Activated CD4-positive, alpha-beta memory T cell treated with anti-CD3 and anti-CD28 coated beads for 36 hours (primary cell): Measurements from ENCODE around the gene SGF29. TPM values are rescaled to one million over a fixed set of nuclear protein-coding genes. Genes with fewer than 3 reads are reported as not detected.
"Not testable (repeated sequence)": the region's sequence is repeated elsewhere in the genome, so short reads cannot be mapped to it uniquely, and the experiment has no call there.

Experiments used
- CTCF ChIA-PET: fragments of 350-600 bp; sonication (Branson Sonifier 250); formaldehyde crosslinking; loops from one replicate; lab custom pipeline; 2021; ENCODE audit warnings: antibody characterized with exemption, inconsistent platforms; lab: Charles Lee
- POLR2A ChIA-PET: fragments of 350-600 bp; sonication (Branson Sonifier 250); formaldehyde crosslinking; loops from one replicate; lab custom pipeline; 2021; ENCODE audit warnings: antibody characterized with exemption; lab: Charles Lee
- DNase-seq: peaks from one replicate; pipeline ENCODE4 v3.0.0-alpha.2; 2020
- H3K27ac Mint-ChIP-seq: one replicate; pipeline ENCODE4 v1.8.0; 2021; ENCODE audit warnings: mixed read lengths
- H3K27me3 Mint-ChIP-seq: one replicate; pipeline ENCODE4 v1.8.0; 2021; ENCODE audit warnings: mixed read lengths
- H3K36me3 Mint-ChIP-seq: one replicate; pipeline ENCODE4 v1.8.0; 2021; ENCODE audit warnings: mixed read lengths
- H3K4me1 Mint-ChIP-seq: one replicate; pipeline ENCODE4 v1.8.0; 2021; ENCODE audit warnings: low read depth, mixed read lengths
- H3K4me3 Mint-ChIP-seq: one replicate; pipeline ENCODE4 v1.8.0; 2021; ENCODE audit warnings: mild to moderate bottlenecking, mixed read lengths
- H3K9me3 Mint-ChIP-seq: one replicate; pipeline ENCODE4 v1.8.0; 2021; ENCODE audit warnings: mixed read lengths
- intact Hi-C: fragments of 100-400 bp; cut with micrococcal nuclease; formaldehyde crosslinking; loops from one replicate; pipeline ENCODE4 v1.15.1; 2023
- total RNA-seq, 2 experiments: library from RNA; stranded (reverse); gene quantifications; one replicate each; pipeline ENCODE4 v1.2.3, GENCODE V29; 2021

Gene SGF29
- total RNA-seq, 2 experiments from 2014 or later = 17.8 to 18.5 TPM

GRCh38 chr16:28602529-28602928 is 48.8 kb downstream of the SGF29 start:
- intact Hi-C loops = no loop called here
- ChIA-PET POLR2A (no interaction called here), CTCF (no interaction called here)
- Mint-ChIP-seq H3K9me3 (no peaks in the 10 kb centered on the region), H3K27ac (no peak overlapping the region), H3K27me3 (no peaks in the 10 kb centered on the region), H3K4me1 (no peaks in the 10 kb centered on the region), H3K4me3 (no peak overlapping the region), H3K36me3 (peaks cover 2% of the 10 kb centered on the region)
- DNase-seq = no peak

GRCh38 chr16:28603381-28604185 is 49.9 kb downstream of the SGF29 start:
- intact Hi-C loops = no loop called here
- H3K4me3 Mint-ChIP-seq = no peak overlapping the region
- H3K4me1 Mint-ChIP-seq = no peaks in the 10 kb centered on the region
- H3K9me3 Mint-ChIP-seq = no peaks in the 10 kb centered on the region
- no peaks in the 10 kb centered on the region for H3K27me3 Mint-ChIP-seq
- no peak overlapping the region for H3K27ac Mint-ChIP-seq
- DNase-seq = no peak
- ChIA-PET CTCF (no interaction called here), POLR2A (no interaction called here)
- H3K36me3 Mint-ChIP-seq = peaks cover 2% of the 10 kb centered on the region

GRCh38 chr16:28604186-28604565 is 50.5 kb downstream of the SGF29 start:
- POLR2A ChIA-PET = no interaction called here
- Mint-ChIP-seq H3K9me3 (no peaks in the 10 kb centered on the region), H3K36me3 (peaks cover 2% of the 10 kb centered on the region), H3K4me1 (no peaks in the 10 kb centered on the region), H3K27ac (no peak overlapping the region), H3K4me3 (no peak overlapping the region), H3K27me3 (no peaks in the 10 kb centered on the region)
- intact Hi-C loops = no loop called here
- no peak for DNase-seq
- CTCF ChIA-PET = no interaction called here

GRCh38 chr16:28606291-28607115 is 52.8 kb downstream of the SGF29 start:
- Mint-ChIP-seq H3K4me3 (no peak overlapping the region), H3K27ac (no peak overlapping the region), H3K27me3 (no peaks in the 10 kb centered on the region), H3K36me3 (peaks cover 2% of the 10 kb centered on the region), H3K9me3 (no peaks in the 10 kb centered on the region), H3K4me1 (peaks cover 4% of the 10 kb centered on the region)
- ChIA-PET POLR2A (no interaction called here), CTCF (no interaction called here)
- DNase-seq = no peak
- intact Hi-C loops = no loop called here

GRCh38 chr16:28607116-28607623 is 53.5 kb downstream of the SGF29 start:
- ChIA-PET POLR2A (no interaction called here), CTCF (no interaction called here)
- H3K36me3 Mint-ChIP-seq = peaks cover 2% of the 10 kb centered on the region
- no peak overlapping the region for H3K4me3 Mint-ChIP-seq
- intact Hi-C loops = no loop called here
- H3K27me3 Mint-ChIP-seq = no peaks in the 10 kb centered on the region
- peaks cover 4% of the 10 kb centered on the region for H3K4me1 Mint-ChIP-seq
- H3K27ac Mint-ChIP-seq = no peak overlapping the region
- no peak for DNase-seq
- H3K9me3 Mint-ChIP-seq = no peaks in the 10 kb centered on the region

GRCh38 chr16:28607681-28608495 is 54.2 kb downstream of the SGF29 start:
- H3K36me3 Mint-ChIP-seq, intact Hi-C loops, H3K4me3 Mint-ChIP-seq, DNase-seq, POLR2A ChIA-PET, CTCF ChIA-PET, H3K27me3 Mint-ChIP-seq, H3K9me3 Mint-ChIP-seq, H3K4me1 Mint-ChIP-seq, H3K27ac Mint-ChIP-seq: not testable (repeated sequence)

GRCh38 chr16:28608496-28608808 is 54.7 kb downstream of the SGF29 start:
- DNase-seq, H3K9me3 Mint-ChIP-seq, H3K36me3 Mint-ChIP-seq, POLR2A ChIA-PET, CTCF ChIA-PET, H3K4me1 Mint-ChIP-seq, H3K4me3 Mint-ChIP-seq, intact Hi-C loops, H3K27ac Mint-ChIP-seq, H3K27me3 Mint-ChIP-seq: not testable (repeated sequence)

GRCh38 chr16:28608867-28609596 is 55.3 kb downstream of the SGF29 start:
- intact Hi-C loops, CTCF ChIA-PET, H3K9me3 Mint-ChIP-seq, H3K27me3 Mint-ChIP-seq, POLR2A ChIA-PET, H3K27ac Mint-ChIP-seq, H3K4me1 Mint-ChIP-seq, H3K4me3 Mint-ChIP-seq, H3K36me3 Mint-ChIP-seq, DNase-seq: not testable (repeated sequence)

GRCh38 chr16:28609631-28610594 is 56.2 kb downstream of the SGF29 start, which contains the start of gene SULT1A1:
Gene SULT1A1, minus strand, starts transcription at chr16:28610044. Its CDS starts 1,189 bp downstream, at chr16:28608855.
- no peak within 1 kb of the TSS for H3K27ac Mint-ChIP-seq
- H3K4me3 Mint-ChIP-seq = no peak within 1 kb of the TSS
- no peaks in the 10 kb centered on the region for H3K27me3 Mint-ChIP-seq
- DNase-seq = no peak
- H3K4me1 Mint-ChIP-seq = peaks cover 4% of the 10 kb centered on the region
- no peaks in the 10 kb centered on the region for H3K9me3 Mint-ChIP-seq
- intact Hi-C loops = loop anchor here (10.0 kb wide), 1 partner anchor 295 kb away; no protein-coding TSS in a partner anchor
- ChIA-PET CTCF (no interaction called here), POLR2A (no interaction called here)
- peaks cover 2% of the 10 kb centered on the region for H3K36me3 Mint-ChIP-seq

- no peak overlapping the region for H3K4me3 Mint-ChIP-seq
- peaks cover 4% of the 10 kb centered on the region for H3K4me1 Mint-ChIP-seq
- no peak overlapping the region for H3K27ac Mint-ChIP-seq
- H3K36me3 Mint-ChIP-seq = peaks cover 2% of the 10 kb centered on the region
- POLR2A ChIA-PET = no interaction called here
- no peaks in the 10 kb centered on the region for H3K27me3 Mint-ChIP-seq
- intact Hi-C loops = loop anchor here (10.0 kb wide), 1 partner anchor 296 kb away; no protein-coding TSS in a partner anchor
- DNase-seq = no peak
- CTCF ChIA-PET = no interaction called here
- H3K9me3 Mint-ChIP-seq = no peaks in the 10 kb centered on the region
These were observed 57.0 kb downstream of the SGF29 start for GRCh38 chr16:28610595-28611191.
